Neural cell (in vitro differentiated cells): ENCODE results near the gene CABP4. TPM values are rescaled to one million over a fixed set of nuclear protein-coding genes. Genes with fewer than 3 reads are reported as not detected.

Experiments
- H2AFZ ChIP-seq: fragments of 200-600, 300-800 bp; sonication (generic), shearing (Covaris generic); 2 replicates; pipeline ENCODE4 v1.6.0; 2014; ENCODE audit warnings: low read depth, mild to moderate bottlenecking, antibody characterized with exemption, low read length, moderate library complexity
- H3F3A ChIP-seq: fragments of 200-600 bp; shearing (Covaris generic); 2 replicates; pipeline ENCODE4 v1.6.1; 2016; ENCODE audit warnings: mild to moderate bottlenecking, moderate library complexity, mixed read lengths, antibody characterized with exemption, low read length; ENCODE audit not compliant: insufficient read depth, poor library complexity, severe bottlenecking
- H3K27ac ChIP-seq: fragments of 200-600, 300-800 bp; sonication (generic), shearing (Covaris generic); 2 replicates; pipeline ENCODE4 v1.5.1; 2014; ENCODE audit warnings: mild to moderate bottlenecking, low read length, moderate library complexity
- H3K27me3 ChIP-seq: fragments of 300-800, 200-600 bp; sonication (generic), shearing (Covaris generic); 2 replicates; pipeline ENCODE4 v1.6.0; 2014; ENCODE audit warnings: mild to moderate bottlenecking, low read depth, low read length, moderate library complexity; ENCODE audit not compliant: insufficient read depth
- H3K36me3 ChIP-seq: fragments of 300-800, 200-600 bp; sonication (generic), shearing (Covaris generic); 2 replicates; pipeline ENCODE4 v1.5.1; 2014; ENCODE audit warnings: mild to moderate bottlenecking, antibody characterized with exemption, low read length, moderate library complexity; ENCODE audit not compliant: insufficient read depth
- H3K4me2 ChIP-seq: fragments of 300-800, 200-600 bp; sonication (generic), shearing (Covaris generic); 2 replicates; pipeline ENCODE4 v1.6.0; 2014; ENCODE audit warnings: mild to moderate bottlenecking, low read length
- H3K4me3 ChIP-seq: fragments of 300-800, 200-600 bp; sonication (generic), shearing (Covaris generic); 2 replicates; pipeline ENCODE4 v1.5.1; 2014; ENCODE audit warnings: mild to moderate bottlenecking, low read length, moderate library complexity
- H3K79me2 ChIP-seq: fragments of 200-600 bp; shearing (Covaris generic); replicated peaks from 2 replicates; pipeline ENCODE4 v1.6.0; 2014; ENCODE audit warnings: mild to moderate bottlenecking, low read length, moderate library complexity; ENCODE audit not compliant: insufficient read depth
- H3K9ac ChIP-seq: fragments of 300-800, 200-600 bp; sonication (generic), shearing (Covaris generic); 2 replicates; pipeline ENCODE4 v1.6.1; 2016; ENCODE audit warnings: mild to moderate bottlenecking, low read length, mixed read lengths
- H3K9me2 ChIP-seq: fragments of 200-600 bp; shearing (Covaris generic); 2 replicates; pipeline ENCODE4 v1.6.1; 2016; ENCODE audit warnings: mild to moderate bottlenecking, low read length, mixed read lengths; ENCODE audit not compliant: insufficient read depth
- H3K9me3 ChIP-seq: fragments of 200-600, 300-800 bp; sonication (generic), shearing (Covaris generic); 2 replicates; pipeline ENCODE4 v1.6.1; 2016; ENCODE audit warnings: mild to moderate bottlenecking, mixed run types, low read length, moderate library complexity, mixed read lengths
- H4K20me1 ChIP-seq: fragments of 200-600 bp; shearing (Covaris generic); 2 replicates; pipeline ENCODE4 v1.6.1; 2016; ENCODE audit warnings: mild to moderate bottlenecking, mixed run types; ENCODE audit not compliant: insufficient read depth
- EP300 ChIP-seq: fragments of 450-650 bp; conservative IDR thresholded peaks from 2 replicates; pipeline ENCODE4 v1.6.1; 2014; ENCODE audit warnings: antibody characterized with exemption, mild to moderate bottlenecking, moderate library complexity; ENCODE audit not compliant: poor library complexity, severe bottlenecking
- EZH2 ChIP-seq: fragments of 200-600, 300-800 bp; shearing (Covaris generic), sonication (generic); IDR thresholded peaks from 2 replicates; pipeline ENCODE4 v1.6.1; 2014; ENCODE audit warnings: antibody characterized with exemption, low read length, borderline replicate concordance, mild to moderate bottlenecking; ENCODE audit not compliant: insufficient read depth, poor library complexity, severe bottlenecking
- MXI1 ChIP-seq: fragments of 450-650 bp; conservative IDR thresholded peaks from 2 replicates; pipeline ENCODE4 v1.6.1; 2014; ENCODE audit warnings: antibody characterized with exemption, mild to moderate bottlenecking; ENCODE audit not compliant: poor library complexity, severe bottlenecking
- POLR2AphosphoS5 ChIP-seq: IDR thresholded peaks from 2 replicates; pipeline ENCODE4 v1.6.1; 2012
- RAD21 ChIP-seq: fragments of 450-650 bp; conservative IDR thresholded peaks from 2 replicates; pipeline ENCODE4 v1.6.1; 2014; ENCODE audit warnings: antibody characterized with exemption, mild to moderate bottlenecking, moderate library complexity
- SMC3 ChIP-seq: fragments of 450-650 bp; conservative IDR thresholded peaks from 2 replicates; pipeline ENCODE4 v1.6.1; 2014; ENCODE audit warnings: antibody characterized with exemption, mild to moderate bottlenecking, moderate library complexity; ENCODE audit not compliant: poor library complexity
- TAF1 ChIP-seq: IDR thresholded peaks from 2 replicates; pipeline ENCODE4 v1.6.1; 2012; ENCODE audit warnings: low read depth
- polyA minus RNA-seq: library from RNA; depleted of rRNA, polyadenylated mRNA; stranded (reverse); fragments of >200 nt; gene quantifications from 2 replicates; pipeline ENCODE4 v1.2.3, GENCODE V29; 2014
- polyA plus RNA-seq: library from polyadenylated mRNA; depleted of rRNA; stranded (reverse); fragments of >200 nt; gene quantifications from 2 replicates; pipeline ENCODE4 v1.2.3, GENCODE V29; 2014
- TF ChIP-seq, protein P1 (sequence below): IDR thresholded peaks from 2 replicates; pipeline ENCODE4 v1.6.1; 2012; ENCODE audit warnings: borderline replicate concordance
- TF ChIP-seq, protein P2 (sequence below): fragments of 450-650 bp; IDR thresholded peaks from 2 replicates; pipeline ENCODE4 v1.5.1; 2014; ENCODE audit warnings: antibody characterized with exemption, mild to moderate bottlenecking, moderate library complexity; ENCODE audit not compliant: poor library complexity, severe bottlenecking

Gene CABP4
- polyA plus RNA-seq (not detected in 2 replicates), polyA minus RNA-seq (not detected in 2 replicates)

DNA sequence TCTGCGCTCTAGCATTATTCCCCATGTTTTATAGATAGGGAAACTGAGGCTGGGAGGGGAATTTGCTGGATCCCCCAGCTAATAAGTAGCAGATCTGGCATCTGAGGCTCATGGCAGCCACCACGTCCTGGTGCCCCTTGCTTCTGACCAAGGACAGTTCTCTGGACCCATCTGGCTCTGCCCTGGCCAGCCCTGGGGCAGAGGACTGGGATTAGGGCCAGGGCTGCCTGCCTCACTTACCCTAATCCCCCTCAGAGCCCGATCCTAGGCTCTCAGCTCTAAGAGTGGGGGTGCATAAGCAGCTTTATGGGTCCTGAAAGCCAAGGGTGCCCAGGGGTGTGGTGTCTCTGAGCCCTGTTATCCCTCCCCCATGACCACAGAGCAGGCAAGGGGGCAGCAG lies at the start of gene CABP4:
Gene CABP4 (plus strand): TSS at position 301 of the 400 bp plus-strand sequence. CDS start 70 bp downstream, at position 371.
- Histone ChIP-seq H3K4me2 (no peak within 1 kb of the TSS), H2AFZ (no peak within 1 kb of the TSS), H3F3A (no peaks in the 10 kb centered on the region), H3K9me3 (no peaks in the 10 kb centered on the region), H3K79me2 (no peaks in the 10 kb centered on the region), H3K27ac (no peak within 1 kb of the TSS), H3K9me2 (no peaks in the 10 kb centered on the region), H3K4me3 (no peak within 1 kb of the TSS), H3K9ac (no peak within 1 kb of the TSS), H3K36me3 (no peaks in the 10 kb centered on the region), H4K20me1 (no peaks in the 10 kb centered on the region), H3K27me3 (no peaks in the 10 kb centered on the region)
- TF ChIP-seq POLR2AphosphoS5 (no peak), EP300 (no peak), TAF1 (no peak), RAD21 (no peak), SMC3 (no peak), EZH2 (no peak), MXI1 (no peak)
- TF ChIP-seq, protein P1, sequence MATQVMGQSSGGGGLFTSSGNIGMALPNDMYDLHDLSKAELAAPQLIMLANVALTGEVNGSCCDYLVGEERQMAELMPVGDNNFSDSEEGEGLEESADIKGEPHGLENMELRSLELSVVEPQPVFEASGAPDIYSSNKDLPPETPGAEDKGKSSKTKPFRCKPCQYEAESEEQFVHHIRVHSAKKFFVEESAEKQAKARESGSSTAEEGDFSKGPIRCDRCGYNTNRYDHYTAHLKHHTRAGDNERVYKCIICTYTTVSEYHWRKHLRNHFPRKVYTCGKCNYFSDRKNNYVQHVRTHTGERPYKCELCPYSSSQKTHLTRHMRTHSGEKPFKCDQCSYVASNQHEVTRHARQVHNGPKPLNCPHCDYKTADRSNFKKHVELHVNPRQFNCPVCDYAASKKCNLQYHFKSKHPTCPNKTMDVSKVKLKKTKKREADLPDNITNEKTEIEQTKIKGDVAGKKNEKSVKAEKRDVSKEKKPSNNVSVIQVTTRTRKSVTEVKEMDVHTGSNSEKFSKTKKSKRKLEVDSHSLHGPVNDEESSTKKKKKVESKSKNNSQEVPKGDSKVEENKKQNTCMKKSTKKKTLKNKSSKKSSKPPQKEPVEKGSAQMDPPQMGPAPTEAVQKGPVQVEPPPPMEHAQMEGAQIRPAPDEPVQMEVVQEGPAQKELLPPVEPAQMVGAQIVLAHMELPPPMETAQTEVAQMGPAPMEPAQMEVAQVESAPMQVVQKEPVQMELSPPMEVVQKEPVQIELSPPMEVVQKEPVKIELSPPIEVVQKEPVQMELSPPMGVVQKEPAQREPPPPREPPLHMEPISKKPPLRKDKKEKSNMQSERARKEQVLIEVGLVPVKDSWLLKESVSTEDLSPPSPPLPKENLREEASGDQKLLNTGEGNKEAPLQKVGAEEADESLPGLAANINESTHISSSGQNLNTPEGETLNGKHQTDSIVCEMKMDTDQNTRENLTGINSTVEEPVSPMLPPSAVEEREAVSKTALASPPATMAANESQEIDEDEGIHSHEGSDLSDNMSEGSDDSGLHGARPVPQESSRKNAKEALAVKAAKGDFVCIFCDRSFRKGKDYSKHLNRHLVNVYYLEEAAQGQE = no peak
- TF ChIP-seq, protein P2, sequence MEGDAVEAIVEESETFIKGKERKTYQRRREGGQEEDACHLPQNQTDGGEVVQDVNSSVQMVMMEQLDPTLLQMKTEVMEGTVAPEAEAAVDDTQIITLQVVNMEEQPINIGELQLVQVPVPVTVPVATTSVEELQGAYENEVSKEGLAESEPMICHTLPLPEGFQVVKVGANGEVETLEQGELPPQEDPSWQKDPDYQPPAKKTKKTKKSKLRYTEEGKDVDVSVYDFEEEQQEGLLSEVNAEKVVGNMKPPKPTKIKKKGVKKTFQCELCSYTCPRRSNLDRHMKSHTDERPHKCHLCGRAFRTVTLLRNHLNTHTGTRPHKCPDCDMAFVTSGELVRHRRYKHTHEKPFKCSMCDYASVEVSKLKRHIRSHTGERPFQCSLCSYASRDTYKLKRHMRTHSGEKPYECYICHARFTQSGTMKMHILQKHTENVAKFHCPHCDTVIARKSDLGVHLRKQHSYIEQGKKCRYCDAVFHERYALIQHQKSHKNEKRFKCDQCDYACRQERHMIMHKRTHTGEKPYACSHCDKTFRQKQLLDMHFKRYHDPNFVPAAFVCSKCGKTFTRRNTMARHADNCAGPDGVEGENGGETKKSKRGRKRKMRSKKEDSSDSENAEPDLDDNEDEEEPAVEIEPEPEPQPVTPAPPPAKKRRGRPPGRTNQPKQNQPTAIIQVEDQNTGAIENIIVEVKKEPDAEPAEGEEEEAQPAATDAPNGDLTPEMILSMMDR = no peak

DNA sequence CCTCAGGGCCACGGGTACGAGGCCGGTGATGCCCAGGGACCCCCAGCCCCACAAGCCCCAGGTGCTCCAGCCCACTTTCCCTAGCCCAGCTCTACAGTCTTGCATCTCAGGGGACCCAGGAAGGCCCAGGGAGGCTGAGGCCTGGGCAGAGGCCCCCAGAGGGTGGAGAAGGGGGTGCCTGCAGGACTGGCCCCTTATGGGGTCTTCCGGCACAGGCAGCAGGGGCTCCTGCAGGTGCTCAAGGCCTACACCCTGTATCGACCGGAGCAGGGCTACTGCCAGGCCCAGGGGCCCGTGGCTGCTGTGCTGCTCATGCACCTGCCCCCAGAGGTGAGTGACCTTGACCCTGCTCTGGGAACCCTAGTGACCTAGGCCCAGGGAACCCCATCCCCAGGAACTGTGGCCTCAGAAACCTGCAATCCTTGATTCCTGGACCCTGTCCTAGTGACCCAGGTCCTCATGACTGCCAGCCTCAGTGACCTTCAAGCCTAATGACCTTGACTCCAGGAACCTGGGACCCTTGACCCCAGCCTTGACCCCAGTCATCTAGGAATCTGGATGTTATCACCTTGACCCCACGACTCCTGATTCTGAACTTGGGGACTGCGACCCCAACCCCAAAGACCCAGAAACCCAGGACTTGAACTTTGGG lies 49.3 kb upstream of the CABP4 start:
- Histone ChIP-seq H3K27ac (no peak overlapping the region), H4K20me1 (no peaks in the 10 kb centered on the region), H3K9ac (no peak overlapping the region), H3F3A (no peaks in the 10 kb centered on the region), H3K4me3 (no peak overlapping the region), H3K4me2 (no peak overlapping the region), H3K27me3 (no peaks in the 10 kb centered on the region), H2AFZ (no peak overlapping the region), H3K36me3 (no peaks in the 10 kb centered on the region), H3K9me2 (no peaks in the 10 kb centered on the region), H3K79me2 (peaks cover 4% of the 10 kb centered on the region), H3K9me3 (no peaks in the 10 kb centered on the region)
- TF ChIP-seq, protein P1 = no peak
- TF ChIP-seq EZH2 = no peak
- TF ChIP-seq, protein P2 = no peak
- TF ChIP-seq EP300 = no peak
- no peak for TF ChIP-seq POLR2AphosphoS5
- no peak for TF ChIP-seq MXI1
- no peak for TF ChIP-seq RAD21
- TF ChIP-seq TAF1 = no peak
- TF ChIP-seq SMC3 = no peak
